ENCODE measurements around the gene ADCY5.

Gene ADCY5

GRCh38 chr3:123310741-123311140 lies 138.1 kb downstream of the ADCY5 start:
- H3K27me3 ChIP-seq (ENCODE audit: control insufficient read depth, insufficient read depth, low read length), result no peaks in the 10 kb centered on the region
- H3K9ac ChIP-seq (ENCODE audit: low read length), result no peak overlapping the region
- peaks cover 7% of the 10 kb centered on the region for H3K36me3 ChIP-seq (ENCODE audit: control insufficient read depth, insufficient read depth, low read length)
- H3K4me3 ChIP-seq (ENCODE audit: low read length), result no peak overlapping the region
- H3K4me1 ChIP-seq (ENCODE audit: control insufficient read depth, insufficient read depth, low read length), result no peaks in the 10 kb centered on the region
- no peak overlapping the region for H3K27ac ChIP-seq (ENCODE audit: low read depth, low read length)

GRCh38 chr3:123310186-123310585 lies 138.7 kb downstream of the ADCY5 start:
- peaks cover 4% of the 10 kb centered on the region for H3K36me3 ChIP-seq (ENCODE audit: control insufficient read depth, insufficient read depth, low read length)
- no peaks in the 10 kb centered on the region for H3K4me1 ChIP-seq (ENCODE audit: control insufficient read depth, insufficient read depth, low read length)
- no peak overlapping the region for H3K27ac ChIP-seq (ENCODE audit: low read depth, low read length)
- H3K9ac ChIP-seq (ENCODE audit: low read length), result no peak overlapping the region
- H3K27me3 ChIP-seq (ENCODE audit: control insufficient read depth, insufficient read depth, low read length), result no peaks in the 10 kb centered on the region
- no peak overlapping the region for H3K4me3 ChIP-seq (ENCODE audit: low read length)

GRCh38 chr3:123307064-123307463 lies 141.8 kb downstream of the ADCY5 start:
- H3K36me3 ChIP-seq (ENCODE audit: control insufficient read depth, insufficient read depth, low read length), result peaks cover 2% of the 10 kb centered on the region
- no peak overlapping the region for H3K9ac ChIP-seq (ENCODE audit: low read length)
- H3K27me3 ChIP-seq (ENCODE audit: control insufficient read depth, insufficient read depth, low read length), result no peaks in the 10 kb centered on the region
- no peak overlapping the region for H3K27ac ChIP-seq (ENCODE audit: low read depth, low read length)
- no peaks in the 10 kb centered on the region for H3K4me1 ChIP-seq (ENCODE audit: control insufficient read depth, insufficient read depth, low read length)
- no peak overlapping the region for H3K4me3 ChIP-seq (ENCODE audit: low read length)

- no peak overlapping the region for H3K4me3 ChIP-seq (ENCODE audit: low read length)
- H3K9ac ChIP-seq (ENCODE audit: low read length), result no peak overlapping the region
- H3K4me1 ChIP-seq (ENCODE audit: control insufficient read depth, insufficient read depth, low read length), result no peaks in the 10 kb centered on the region
- no peaks in the 10 kb centered on the region for H3K36me3 ChIP-seq (ENCODE audit: control insufficient read depth, insufficient read depth, low read length)
- no peaks in the 10 kb centered on the region for H3K27me3 ChIP-seq (ENCODE audit: control insufficient read depth, insufficient read depth, low read length)
- no peak overlapping the region for H3K27ac ChIP-seq (ENCODE audit: low read depth, low read length)
These were observed 143.7 kb downstream of the ADCY5 start for GRCh38 chr3:123305192-123305591.

- no peak overlapping the region for H3K9ac ChIP-seq (ENCODE audit: low read length)
- no peaks in the 10 kb centered on the region for H3K27me3 ChIP-seq (ENCODE audit: control insufficient read depth, insufficient read depth, low read length)
- H3K27ac ChIP-seq (ENCODE audit: low read depth, low read length), result no peak overlapping the region
- no peak overlapping the region for H3K4me3 ChIP-seq (ENCODE audit: low read length)
- no peaks in the 10 kb centered on the region for H3K4me1 ChIP-seq (ENCODE audit: control insufficient read depth, insufficient read depth, low read length)
- H3K36me3 ChIP-seq (ENCODE audit: control insufficient read depth, insufficient read depth, low read length), result peaks cover 4% of the 10 kb centered on the region
These were observed 144.8 kb downstream of the ADCY5 start for GRCh38 chr3:123303976-123304560.

- Histone ChIP-seq H3K27ac (ENCODE audit: low read depth, low read length) (no peak overlapping the region), H3K36me3 (ENCODE audit: control insufficient read depth, insufficient read depth, low read length) (peaks cover 4% of the 10 kb centered on the region), H3K9ac (ENCODE audit: low read length) (no peak overlapping the region), H3K4me3 (ENCODE audit: low read length) (no peak overlapping the region), H3K27me3 (ENCODE audit: control insufficient read depth, insufficient read depth, low read length) (no peaks in the 10 kb centered on the region), H3K4me1 (ENCODE audit: control insufficient read depth, insufficient read depth, low read length) (no peaks in the 10 kb centered on the region)
These were observed 145.9 kb downstream of the ADCY5 start for GRCh38 chr3:123302961-123303360.

- Histone ChIP-seq H3K36me3 (ENCODE audit: control insufficient read depth, insufficient read depth, low read length) (peaks cover 4% of the 10 kb centered on the region), H3K4me1 (ENCODE audit: control insufficient read depth, insufficient read depth, low read length) (no peaks in the 10 kb centered on the region), H3K27ac (ENCODE audit: low read depth, low read length) (no peak overlapping the region), H3K9ac (ENCODE audit: low read length) (no peak overlapping the region), H3K4me3 (ENCODE audit: low read length) (no peak overlapping the region), H3K27me3 (ENCODE audit: control insufficient read depth, insufficient read depth, low read length) (no peaks in the 10 kb centered on the region)
These were observed 147.3 kb downstream of the ADCY5 start for GRCh38 chr3:123301331-123302184.

- no peak overlapping the region for H3K4me3 ChIP-seq (ENCODE audit: low read length)
- no peak overlapping the region for H3K27ac ChIP-seq (ENCODE audit: low read depth, low read length)
- H3K9ac ChIP-seq (ENCODE audit: low read length), result no peak overlapping the region
- no peaks in the 10 kb centered on the region for H3K27me3 ChIP-seq (ENCODE audit: control insufficient read depth, insufficient read depth, low read length)
- H3K4me1 ChIP-seq (ENCODE audit: control insufficient read depth, insufficient read depth, low read length), result no peaks in the 10 kb centered on the region
- H3K36me3 ChIP-seq (ENCODE audit: control insufficient read depth, insufficient read depth, low read length), result peaks cover 4% of the 10 kb centered on the region
These were observed 148.3 kb downstream of the ADCY5 start for GRCh38 chr3:123300583-123300982.

GRCh38 chr3:123300056-123300455 lies 148.8 kb downstream of the ADCY5 start:
- Histone ChIP-seq H3K27ac (ENCODE audit: low read depth, low read length) (no peak overlapping the region), H3K4me3 (ENCODE audit: low read length) (no peak overlapping the region), H3K27me3 (ENCODE audit: control insufficient read depth, insufficient read depth, low read length) (no peaks in the 10 kb centered on the region), H3K36me3 (ENCODE audit: control insufficient read depth, insufficient read depth, low read length) (peaks cover 4% of the 10 kb centered on the region), H3K9ac (ENCODE audit: low read length) (no peak overlapping the region), H3K4me1 (ENCODE audit: control insufficient read depth, insufficient read depth, low read length) (no peaks in the 10 kb centered on the region)

- no peaks in the 10 kb centered on the region for H3K4me1 ChIP-seq (ENCODE audit: control insufficient read depth, insufficient read depth, low read length)
- H3K27ac ChIP-seq (ENCODE audit: low read depth, low read length), result no peak overlapping the region
- no peak overlapping the region for H3K9ac ChIP-seq (ENCODE audit: low read length)
- peaks cover 4% of the 10 kb centered on the region for H3K36me3 ChIP-seq (ENCODE audit: control insufficient read depth, insufficient read depth, low read length)
- H3K4me3 ChIP-seq (ENCODE audit: low read length), result no peak overlapping the region
- H3K27me3 ChIP-seq (ENCODE audit: control insufficient read depth, insufficient read depth, low read length), result no peaks in the 10 kb centered on the region
These were observed 149.3 kb downstream of the ADCY5 start for GRCh38 chr3:123299581-123299980.

GRCh38 chr3:123298903-123299302 lies 150.0 kb downstream of the ADCY5 start:
- Histone ChIP-seq H3K9ac (ENCODE audit: low read length) (no peak overlapping the region), H3K4me3 (ENCODE audit: low read length) (no peak overlapping the region), H3K27me3 (ENCODE audit: control insufficient read depth, insufficient read depth, low read length) (no peaks in the 10 kb centered on the region), H3K4me1 (ENCODE audit: control insufficient read depth, insufficient read depth, low read length) (no peaks in the 10 kb centered on the region), H3K36me3 (ENCODE audit: control insufficient read depth, insufficient read depth, low read length) (peaks cover 4% of the 10 kb centered on the region), H3K27ac (ENCODE audit: low read depth, low read length) (no peak overlapping the region)

GRCh38 chr3:123297627-123297899 lies 151.3 kb downstream of the ADCY5 start:
- no peak overlapping the region for H3K4me3 ChIP-seq (ENCODE audit: low read length)
- no peak overlapping the region for H3K27ac ChIP-seq (ENCODE audit: low read depth, low read length)
- no peak overlapping the region for H3K9ac ChIP-seq (ENCODE audit: low read length)
- no peaks in the 10 kb centered on the region for H3K27me3 ChIP-seq (ENCODE audit: control insufficient read depth, insufficient read depth, low read length)
- no peaks in the 10 kb centered on the region for H3K4me1 ChIP-seq (ENCODE audit: control insufficient read depth, insufficient read depth, low read length)
- peaks cover 4% of the 10 kb centered on the region for H3K36me3 ChIP-seq (ENCODE audit: control insufficient read depth, insufficient read depth, low read length)
